CD4-positive, alpha-beta T cell treated with Interleukin-1 beta for 1 hour (primary cell): Measurements from ENCODE around the gene ISM2.
A peak's percentile ranks its signal among the peaks of the same experiment; 100 is the strongest.

Experiments used
- DNase-seq, 2 donors: peaks; one replicate each; pipeline ENCODE4 v3.0.0-alpha.2; 2020 to 2022

The ISM2 gene

DNA sequence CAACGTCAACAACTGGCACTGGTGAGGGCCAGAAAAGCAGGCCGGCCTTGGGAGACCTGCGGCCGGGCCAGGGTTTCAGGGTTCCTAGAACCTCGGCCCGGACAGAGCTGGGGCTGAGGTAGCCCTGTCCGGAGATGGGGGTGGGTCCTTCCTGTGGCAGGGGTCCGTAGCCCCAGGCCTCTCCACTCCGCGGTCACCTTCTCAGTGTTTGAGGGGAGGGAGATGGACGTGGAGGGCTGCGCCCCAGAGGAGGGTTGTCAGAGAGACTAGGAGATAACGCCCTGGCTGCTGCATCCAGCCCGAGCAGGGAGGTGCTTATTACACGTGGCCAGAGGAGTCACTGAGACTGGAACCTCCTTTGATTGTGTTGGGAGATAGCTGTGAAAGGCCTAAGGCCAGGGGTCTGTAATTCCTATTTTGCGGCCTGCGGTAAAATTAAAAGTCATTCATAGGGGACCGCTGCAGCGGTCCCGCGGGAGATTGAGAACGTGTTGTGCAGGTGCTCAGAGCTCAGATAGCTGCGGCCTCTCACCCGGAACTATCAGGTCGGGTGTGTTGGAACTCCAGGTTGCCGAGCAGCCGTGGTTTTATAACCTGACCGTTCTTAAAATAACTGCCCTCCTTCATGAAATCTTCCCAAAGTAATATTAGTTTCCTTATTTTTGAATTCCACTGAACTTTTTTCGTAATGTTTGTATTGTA is 40.2 kb downstream of the ISM2 start:
- peak; percentile 17 to 27 for DNase-seq

DNA sequence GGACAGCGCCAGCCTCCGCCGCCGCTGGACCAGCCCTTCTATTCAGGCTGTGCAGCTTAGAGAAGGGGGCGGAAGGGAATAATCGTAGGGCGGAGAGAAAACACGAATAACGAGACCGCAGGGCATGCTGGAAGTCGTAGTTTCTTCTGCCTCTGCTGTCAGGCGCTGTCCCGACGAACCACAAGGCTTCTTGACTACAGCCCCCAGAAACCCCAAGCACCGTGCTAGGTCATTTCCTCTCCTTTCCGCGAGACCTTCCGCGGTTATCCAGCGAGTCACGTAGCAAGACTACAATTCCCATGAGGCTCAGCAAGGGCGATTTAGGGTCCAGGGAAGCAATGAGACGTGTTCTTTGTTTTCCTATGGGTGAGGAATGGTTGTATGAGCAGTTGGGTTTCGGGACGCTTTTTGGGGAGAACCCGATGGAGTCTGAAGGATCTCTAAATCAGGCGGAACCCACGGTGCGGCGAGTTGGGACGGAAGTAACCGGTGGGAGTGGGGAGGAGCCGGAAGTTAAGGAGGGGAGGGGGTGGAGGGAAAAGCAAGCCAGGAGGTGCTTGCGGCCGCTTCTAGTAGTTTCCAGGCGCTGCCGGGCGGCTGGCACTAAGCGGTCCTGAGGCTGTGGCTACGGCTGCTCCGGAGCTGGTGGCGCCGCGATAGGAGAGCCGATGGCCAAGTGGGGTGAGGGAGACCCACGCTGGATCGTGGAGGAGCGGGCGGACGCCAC is 40.9 kb downstream of the ISM2 start, which contains the start of the genes AHSA1 and VIPAS39:
AHSA1 (plus strand) TSS at position 572 of the 727 bp plus-strand sequence; CDS start at position 669, 97 bp downstream.
VIPAS39 (minus strand) TSS at position 80 of the 727 bp plus-strand sequence. CDS start 3,499 bp downstream, outside the sequence.
- peak; percentile 95 to 96 for DNase-seq

DNA sequence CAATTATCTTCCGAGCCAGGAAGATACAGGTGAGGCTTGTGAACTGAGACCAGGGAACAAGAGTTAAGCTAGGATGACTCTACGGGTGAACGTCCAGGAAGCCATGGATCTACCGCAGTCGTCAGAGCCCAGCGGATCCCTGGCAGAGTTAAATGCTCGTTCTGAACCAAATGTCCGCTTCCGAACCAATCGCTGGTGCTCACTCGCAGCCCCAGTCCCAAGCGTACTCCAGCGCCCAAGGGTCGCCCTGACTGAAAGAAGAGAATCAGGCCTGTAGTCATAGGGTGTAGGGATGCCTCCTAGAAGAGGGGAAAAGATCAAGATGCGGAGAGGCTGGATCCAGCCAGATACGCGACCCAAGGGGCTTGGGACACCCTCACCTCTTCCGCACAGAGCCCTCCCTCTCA is 41.5 kb downstream of the ISM2 start:
- no peak for DNase-seq

DNA sequence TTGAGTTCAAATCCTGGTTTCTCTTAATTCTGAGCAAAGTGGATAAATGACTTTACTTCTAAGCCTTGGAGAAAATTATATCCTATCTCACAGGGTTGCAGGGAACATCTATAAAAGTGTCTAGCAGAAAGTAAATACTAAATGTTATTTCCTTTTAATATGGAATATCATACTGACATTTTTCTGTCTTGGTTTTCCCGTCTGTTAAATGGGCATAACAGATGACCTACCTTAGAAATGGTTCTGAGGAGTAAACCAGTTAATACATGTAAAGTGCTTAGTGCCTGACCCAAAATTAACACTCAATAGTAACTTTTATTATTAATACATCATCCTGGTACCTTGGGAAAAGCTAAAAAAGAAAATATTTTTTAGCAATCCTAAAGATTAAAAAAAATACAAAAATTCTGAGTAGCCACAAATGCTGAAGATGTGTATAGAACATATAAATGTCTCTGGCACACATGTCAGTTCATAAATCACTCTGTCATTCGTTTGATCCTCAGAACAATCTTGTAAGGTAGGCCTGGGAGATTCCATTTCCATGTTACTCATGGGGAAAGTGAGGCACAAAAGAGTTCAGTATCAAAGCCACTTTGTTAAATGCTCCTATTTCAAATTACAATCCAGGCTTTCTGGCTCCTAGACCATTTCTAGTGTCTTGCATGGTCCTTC is 42.5 kb downstream of the ISM2 start:
- DNase-seq: no peak

DNA sequence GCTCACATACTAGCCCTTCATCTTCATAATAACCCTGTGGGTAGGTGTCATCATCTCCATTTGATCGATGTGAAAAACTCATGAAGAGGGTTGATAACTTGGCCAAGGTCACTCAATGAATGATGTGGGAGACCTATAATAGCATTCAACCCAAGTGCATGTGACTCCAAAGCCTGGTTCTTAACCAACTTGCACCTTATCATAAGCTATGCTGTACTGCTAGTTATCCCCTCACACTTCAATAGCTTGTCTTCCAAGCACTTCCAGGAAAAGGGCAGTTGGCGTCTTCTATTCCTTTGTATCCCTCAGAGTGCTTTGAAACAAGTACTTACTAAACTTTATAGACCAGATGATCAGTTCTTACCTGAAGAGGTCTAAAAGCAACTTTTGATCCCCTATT is 56.4 kb downstream of the ISM2 start:
- no peak for DNase-seq

DNA sequence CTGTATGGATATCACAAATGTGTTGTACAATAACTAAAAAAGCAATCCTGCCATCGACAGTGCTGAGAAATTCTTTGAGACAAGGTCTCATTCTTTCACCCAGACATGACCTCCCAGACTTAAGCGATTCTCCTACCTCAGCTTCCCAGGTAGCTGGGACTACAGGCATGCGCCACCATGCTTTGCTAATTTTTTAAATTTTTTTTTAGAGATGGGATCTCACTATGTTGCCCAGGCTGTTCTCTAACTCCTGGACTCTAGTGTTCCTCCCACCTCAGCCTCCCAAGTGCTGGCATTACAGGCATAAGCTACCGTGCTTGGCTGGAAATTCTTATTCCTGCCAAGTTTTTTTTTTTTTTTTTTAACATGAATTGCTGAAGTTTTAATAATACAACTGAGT is 58.8 kb downstream of the ISM2 start:
- DNase-seq: no peak

- no peak for DNase-seq
Observed at GRCh38 chr14:77438596-77438995, 60.0 kb downstream of the ISM2 start.

GRCh38 chr14:77436042-77436441 is 62.6 kb downstream of the ISM2 start:
- DNase-seq: no peak

- no peak for DNase-seq
Observed at GRCh38 chr14:77426396-77426795, 72.2 kb downstream of the ISM2 start.

DNA sequence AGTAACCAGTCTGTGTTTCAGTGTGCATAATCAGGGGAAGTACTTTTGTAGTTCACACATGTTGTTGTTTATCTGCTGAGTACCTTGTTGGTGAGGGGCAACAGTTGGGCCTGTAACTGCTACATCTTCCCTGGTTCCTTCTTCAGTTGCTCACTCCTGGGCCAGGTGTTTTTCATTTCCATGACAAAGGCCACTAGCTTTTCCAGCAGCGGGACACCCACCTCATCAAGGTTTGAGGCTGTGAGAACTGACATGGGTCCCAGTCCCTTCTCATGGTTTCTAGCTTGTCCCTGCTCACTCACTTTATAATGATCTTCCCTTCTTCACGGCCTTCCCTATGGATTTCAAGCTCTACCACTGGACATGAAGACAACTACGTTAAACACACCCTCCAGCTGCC is 73.8 kb downstream of the ISM2 start:
- no peak for DNase-seq
